Ascending aorta (tissue), 2 donors: ENCODE measurements around the gene SPTBN5. TPM values are rescaled to one million over a fixed set of nuclear protein-coding genes. Genes with fewer than 3 reads are reported as not detected.

Source experiments
- DNase-seq, 2 donors: peaks; one replicate each; pipeline ENCODE4 v3.0.0-alpha.2; 2019; ENCODE audit warnings: low spot score in 2 of 2
- H3K27ac ChIP-seq, 2 donors: fragments of 200-600 bp; sonication (generic); one replicate each; pipeline ENCODE4 v1.5.1; 2016 to 2017; ENCODE audit warnings: mild to moderate bottlenecking in 1 of 2
- H3K27me3 ChIP-seq: fragments of 200-600 bp; sonication (generic); one replicate; pipeline ENCODE4 v1.5.1; 2017
- H3K36me3 ChIP-seq, 2 donors: fragments of 200-600 bp; sonication (generic); one replicate each; pipeline ENCODE4 v1.5.1; 2016
- H3K4me1 ChIP-seq, 2 donors: fragments of 200-600 bp; sonication (generic); one replicate each; pipeline ENCODE4 v1.5.1; 2016 to 2017; ENCODE audit warnings: mild to moderate bottlenecking in 1 of 2
- H3K4me3 ChIP-seq, 2 donors: fragments of 200-600 bp; sonication (generic); one replicate each; pipeline ENCODE4 v1.5.1; 2016 to 2017; ENCODE audit warnings: mild to moderate bottlenecking in 1 of 2
- H3K9me3 ChIP-seq, 2 donors: fragments of 200-600 bp; sonication (generic); one replicate each; pipeline ENCODE4 v1.5.1; 2016
- intact Hi-C: fragments of 100-400 bp; cut with DNase I; formaldehyde crosslinking; loops from one replicate; pipeline ENCODE4 v1.15.1; 2023
- total RNA-seq: library from RNA; depleted of rRNA; stranded (reverse); fragments of >200 nt; gene quantifications from one replicate; pipeline ENCODE4 v1.1.0, GENCODE V29; 2016
- TF ChIP-seq, protein P1 (sequence below), 3 experiments: fragments of 200-600 bp in 2 of 3; fragments of 450-650 bp in 1 of 3; sonication (generic) in 2 of 3; IDR thresholded peaks; one replicate each; pipeline ENCODE4 v1.5.1; 2016 to 2019; ENCODE audit warnings: antibody characterized with exemption in 3 of 3, mild to moderate bottlenecking in 1 of 3, moderate library complexity in 1 of 3

Gene SPTBN5
- total RNA-seq, 1 donor from 2014 or later = 1.5 TPM

DNA sequence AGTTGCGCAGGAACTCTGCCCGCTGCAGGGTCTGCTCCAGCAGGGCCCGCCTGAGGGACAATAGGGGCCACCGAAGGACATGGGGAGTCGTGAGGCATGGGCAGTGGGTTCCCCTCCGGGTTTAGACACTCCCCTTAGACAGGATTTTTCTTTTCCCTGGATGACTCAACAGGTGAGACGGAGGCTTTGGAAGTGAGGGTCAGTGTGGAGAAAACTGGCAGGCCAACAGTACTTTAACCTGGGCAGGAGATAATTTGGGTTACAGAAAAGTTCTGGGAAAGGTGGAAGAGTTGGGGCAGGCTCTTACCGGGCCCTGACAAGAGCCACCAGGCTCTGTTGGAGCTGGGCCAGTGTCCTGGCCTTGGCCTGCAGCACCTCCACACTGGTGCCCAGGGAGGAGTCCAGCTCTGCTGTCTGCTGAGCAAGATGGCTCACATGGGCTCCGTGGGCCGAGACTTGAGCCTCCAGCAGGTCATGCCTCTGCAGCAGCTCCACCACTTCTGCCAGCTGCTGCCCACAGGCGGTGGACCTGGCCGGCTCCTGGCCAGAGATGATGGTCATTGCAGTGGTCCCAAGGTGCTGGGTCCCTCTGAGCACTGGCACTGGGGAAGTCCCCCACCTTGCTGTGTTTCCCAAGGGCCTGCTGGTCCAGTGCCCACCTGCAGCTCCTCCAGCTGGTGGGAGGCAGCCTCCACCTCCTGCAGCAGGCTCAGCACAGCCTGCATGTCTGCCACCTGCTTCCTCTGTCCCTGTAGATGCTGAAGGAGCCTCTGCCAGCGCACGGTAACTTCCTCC is 11.0 kb downstream of the SPTBN5 start:
- intact Hi-C loops = no loop called here

DNA sequence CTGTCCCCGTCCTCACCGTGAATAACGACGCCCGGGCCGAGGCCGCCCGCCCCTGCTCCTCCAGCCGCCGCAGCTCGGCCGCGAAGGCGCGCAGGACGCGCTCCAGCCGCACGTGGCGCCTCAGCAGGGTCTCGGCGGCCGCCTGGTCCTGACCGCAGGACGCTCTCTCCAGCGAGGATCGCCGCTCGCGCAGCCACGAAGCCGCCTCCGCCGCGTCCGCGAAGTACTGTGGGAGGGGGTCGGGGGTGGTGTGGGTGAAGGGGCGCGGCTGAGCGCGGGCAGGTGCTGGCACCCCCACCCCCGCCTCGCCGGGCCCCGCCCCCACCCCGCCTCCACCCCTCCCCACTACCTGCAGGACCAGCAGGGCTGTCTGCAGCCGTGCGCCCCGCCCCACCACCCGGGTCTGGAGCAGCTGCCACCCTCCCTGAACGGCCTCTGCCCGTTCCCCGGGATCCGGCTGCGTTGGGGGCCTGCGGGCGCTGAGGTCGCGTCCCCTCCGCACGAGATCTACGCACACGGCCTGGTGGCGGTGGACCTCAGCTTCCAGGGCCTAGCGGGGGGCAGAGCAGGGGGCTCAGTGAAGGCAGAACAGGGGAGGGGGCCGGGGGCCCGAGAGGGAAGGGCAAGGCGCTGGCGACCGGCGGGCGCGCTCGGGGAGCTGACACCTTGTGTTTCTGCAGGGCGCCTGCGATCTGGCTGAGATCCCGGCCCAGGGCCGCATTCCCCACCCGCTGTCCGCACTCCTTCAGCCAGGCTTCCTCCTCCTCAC is 11.7 kb downstream of the SPTBN5 start:
- intact Hi-C loops = no loop called here
- TF ChIP-seq, protein P1, sequence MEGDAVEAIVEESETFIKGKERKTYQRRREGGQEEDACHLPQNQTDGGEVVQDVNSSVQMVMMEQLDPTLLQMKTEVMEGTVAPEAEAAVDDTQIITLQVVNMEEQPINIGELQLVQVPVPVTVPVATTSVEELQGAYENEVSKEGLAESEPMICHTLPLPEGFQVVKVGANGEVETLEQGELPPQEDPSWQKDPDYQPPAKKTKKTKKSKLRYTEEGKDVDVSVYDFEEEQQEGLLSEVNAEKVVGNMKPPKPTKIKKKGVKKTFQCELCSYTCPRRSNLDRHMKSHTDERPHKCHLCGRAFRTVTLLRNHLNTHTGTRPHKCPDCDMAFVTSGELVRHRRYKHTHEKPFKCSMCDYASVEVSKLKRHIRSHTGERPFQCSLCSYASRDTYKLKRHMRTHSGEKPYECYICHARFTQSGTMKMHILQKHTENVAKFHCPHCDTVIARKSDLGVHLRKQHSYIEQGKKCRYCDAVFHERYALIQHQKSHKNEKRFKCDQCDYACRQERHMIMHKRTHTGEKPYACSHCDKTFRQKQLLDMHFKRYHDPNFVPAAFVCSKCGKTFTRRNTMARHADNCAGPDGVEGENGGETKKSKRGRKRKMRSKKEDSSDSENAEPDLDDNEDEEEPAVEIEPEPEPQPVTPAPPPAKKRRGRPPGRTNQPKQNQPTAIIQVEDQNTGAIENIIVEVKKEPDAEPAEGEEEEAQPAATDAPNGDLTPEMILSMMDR (IDR thresholded peaks at IDR 0.05) = no peak
- no peaks in the 10 kb centered on the region for H3K27me3 ChIP-seq
- peaks cover 0 to 10% of the 10 kb centered on the region in 2 donors for H3K4me1 ChIP-seq
- no peak overlapping the region for H3K27ac ChIP-seq
- H3K4me3 ChIP-seq = peak overlapping the region; percentile 27 to 50
- H3K36me3 ChIP-seq = no peaks in the 10 kb centered on the region
- no peaks in the 10 kb centered on the region for H3K9me3 ChIP-seq
- DNase-seq = no peak

More for the DNA sequence above, 11.0 kb downstream of the SPTBN5 start:
- H3K4me1 ChIP-seq = peaks cover 0 to 10% of the 10 kb centered on the region in 2 donors
- H3K27me3 ChIP-seq = no peaks in the 10 kb centered on the region
- H3K36me3 ChIP-seq = no peaks in the 10 kb centered on the region
- no peak for DNase-seq
- TF ChIP-seq, protein P1 (IDR thresholded peaks at IDR 0.05) = no peak
- H3K4me3 ChIP-seq = peak overlapping the region in 1 of 2 donors; percentile 50
- H3K27ac ChIP-seq = no peak overlapping the region
- no peaks in the 10 kb centered on the region for H3K9me3 ChIP-seq

DNA sequence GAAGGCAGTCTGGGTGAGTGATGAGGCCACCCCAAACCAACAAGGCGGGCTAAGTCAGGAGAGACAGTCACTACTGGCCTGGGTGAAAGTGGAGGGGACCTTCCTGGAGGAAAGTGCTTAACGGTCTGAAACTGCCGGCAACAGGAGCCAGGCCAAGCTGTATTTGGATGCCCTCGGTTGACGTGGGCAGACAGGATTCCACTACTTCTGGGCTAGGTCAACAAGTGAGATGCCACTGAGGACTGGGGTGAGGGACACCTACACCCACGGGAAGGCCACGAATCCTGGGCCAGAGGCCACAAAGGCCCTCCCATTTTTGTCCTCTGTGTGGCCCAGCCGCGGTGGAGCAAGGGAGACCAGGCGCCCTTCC is 12.3 kb downstream of the SPTBN5 start:
- TF ChIP-seq, protein P1 (IDR thresholded peaks at IDR 0.05) = no peak
- H3K4me1 ChIP-seq = peaks cover 0 to 10% of the 10 kb centered on the region in 2 donors
- H3K9me3 ChIP-seq = no peaks in the 10 kb centered on the region
- intact Hi-C loops = no loop called here
- H3K27me3 ChIP-seq = no peaks in the 10 kb centered on the region
- no peaks in the 10 kb centered on the region for H3K36me3 ChIP-seq
- H3K4me3 ChIP-seq = peak overlapping the region; percentile 27 to 50
- no peak for DNase-seq
- no peak overlapping the region for H3K27ac ChIP-seq

DNA sequence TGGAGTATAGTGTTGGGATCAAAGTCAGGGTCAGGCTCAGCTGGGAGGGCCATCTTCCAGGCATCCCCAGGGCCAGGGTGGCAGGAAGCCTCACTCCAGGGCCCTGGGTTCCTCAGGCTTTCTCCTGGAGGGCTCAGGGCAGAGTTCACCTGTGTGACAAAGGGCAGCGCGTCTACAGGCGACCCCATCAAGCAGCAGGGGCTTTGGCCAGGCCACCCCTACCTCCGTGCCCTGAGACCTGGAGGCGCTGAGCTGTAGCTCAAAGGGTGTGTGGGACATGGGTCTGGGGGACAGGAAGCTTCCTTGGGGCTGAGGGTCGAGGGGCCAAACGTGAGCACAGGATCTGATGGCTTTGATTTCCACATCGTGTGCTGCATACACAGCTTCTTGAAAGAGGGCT is 12.8 kb downstream of the SPTBN5 start:
- DNase-seq = no peak
- Histone ChIP-seq H3K27ac (no peak overlapping the region), H3K4me1 (peaks cover 0 to 10% of the 10 kb centered on the region in 2 donors), H3K36me3 (no peaks in the 10 kb centered on the region), H3K4me3 (no peak overlapping the region), H3K9me3 (no peaks in the 10 kb centered on the region), H3K27me3 (no peaks in the 10 kb centered on the region)
- TF ChIP-seq, protein P1 (IDR thresholded peaks at IDR 0.05) = no peak
- intact Hi-C loops = no loop called here

DNA sequence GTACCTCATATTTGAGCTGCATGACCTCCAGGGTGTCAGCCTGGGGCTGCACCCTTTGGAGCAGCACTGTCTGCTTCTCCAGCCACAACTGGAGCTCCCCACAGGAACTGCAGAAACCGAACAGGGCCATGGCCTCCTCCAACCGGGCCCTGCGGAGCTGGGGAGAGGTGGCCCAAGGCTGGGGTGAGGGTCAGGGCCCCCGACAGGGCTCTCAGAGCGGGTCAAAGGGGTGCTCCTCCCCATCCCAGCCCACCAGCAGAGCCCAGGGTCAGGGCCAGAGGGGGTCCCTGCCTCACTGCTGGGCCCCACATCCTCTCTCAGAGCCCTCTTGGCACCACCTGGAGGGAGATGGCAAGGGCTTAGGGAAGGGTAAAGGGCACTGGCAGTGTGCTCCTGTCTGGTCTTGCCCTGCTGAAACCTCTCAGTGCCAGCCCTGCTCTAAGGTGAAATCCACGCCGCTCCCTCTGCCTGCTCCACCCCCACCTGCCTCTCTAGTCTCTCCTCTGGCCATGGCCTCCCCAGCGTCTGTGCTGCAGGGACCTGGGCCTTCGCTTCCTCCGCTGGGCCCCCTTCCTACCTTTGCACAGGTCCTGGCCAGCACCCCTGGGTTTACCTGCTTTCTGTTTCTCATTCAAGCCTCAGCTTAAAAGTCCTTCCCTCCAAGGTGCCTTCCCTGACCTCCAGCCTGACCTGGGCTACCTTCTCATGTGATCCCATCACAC is 13.5 kb downstream of the SPTBN5 start:
- no peaks in the 10 kb centered on the region for H3K36me3 ChIP-seq
- no peak overlapping the region for H3K4me3 ChIP-seq
- TF ChIP-seq, protein P1 (IDR thresholded peaks at IDR 0.05) = no peak
- H3K9me3 ChIP-seq = no peaks in the 10 kb centered on the region
- no peak overlapping the region for H3K27ac ChIP-seq
- intact Hi-C loops = no loop called here
- DNase-seq = no peak
- no peaks in the 10 kb centered on the region for H3K27me3 ChIP-seq
- H3K4me1 ChIP-seq = peaks cover 0 to 10% of the 10 kb centered on the region in 2 donors
